ENCODE data around the gene QRFP. TPM values are rescaled to one million over a fixed set of nuclear protein-coding genes. Genes with fewer than 3 reads are reported as not detected.
"Not testable (repeated sequence)": the region's sequence is repeated elsewhere in the genome, so short reads cannot be mapped to it uniquely, and the experiment has no call there.

The QRFP gene
- total RNA-seq, 4 donors from 2014 or later: not detected

- peak; percentile 38 to 45 for DNase-seq (ENCODE audit: low spot score in 2 of 2)
- Histone ChIP-seq H3K9me3 (no peaks in the 10 kb centered on the region), H3K36me3 (peaks cover 46% of the 10 kb centered on the region), H3K27ac (no peak overlapping the region), H3K27me3 (no peaks in the 10 kb centered on the region), H3K4me1 (peaks cover 19% of the 10 kb centered on the region), H3K4me3 (no peak overlapping the region)
- TF ChIP-seq EP300 (IDR thresholded peaks at IDR 0.05): no peak
- TF ChIP-seq CTCF (IDR thresholded peaks at IDR 0.05): no peak
- TF ChIP-seq POLR2A (IDR thresholded peaks at IDR 0.05): no peak
- no peak for TF ChIP-seq POLR2AphosphoS5 (IDR thresholded peaks at IDR 0.05)
- 89% methylated on average over 9 of the region's 9 CpGs for WGBS
These were observed 41.8 kb downstream of the QRFP start for GRCh38 chr9:130854835-130855234.

- Histone ChIP-seq H3K27me3 (no peaks in the 10 kb centered on the region), H3K4me3 (no peak overlapping the region), H3K4me1 (peaks cover 19% of the 10 kb centered on the region), H3K27ac (no peak overlapping the region), H3K9me3 (no peaks in the 10 kb centered on the region), H3K36me3 (peaks cover 44% of the 10 kb centered on the region)
- 86% methylated on average over 8 of the region's 8 CpGs for WGBS
- peak in 1 of 2 donors; percentile 21 for DNase-seq (ENCODE audit: low spot score in 2 of 2)
- TF ChIP-seq CTCF (IDR thresholded peaks at IDR 0.05) (no peak), EP300 (IDR thresholded peaks at IDR 0.05) (no peak), POLR2A (IDR thresholded peaks at IDR 0.05) (no peak), POLR2AphosphoS5 (IDR thresholded peaks at IDR 0.05) (no peak)
These were observed 42.5 kb downstream of the QRFP start for GRCh38 chr9:130854092-130854491.

- H3K9me3 ChIP-seq: no peaks in the 10 kb centered on the region
- H3K4me1 ChIP-seq: peaks cover 19% of the 10 kb centered on the region
- no peaks in the 10 kb centered on the region for H3K27me3 ChIP-seq
- no peak overlapping the region for H3K27ac ChIP-seq
- H3K4me3 ChIP-seq: no peak overlapping the region
- TF ChIP-seq POLR2A (IDR thresholded peaks at IDR 0.05) (no peak), POLR2AphosphoS5 (IDR thresholded peaks at IDR 0.05) (no peak), EP300 (IDR thresholded peaks at IDR 0.05) (no peak), CTCF (IDR thresholded peaks at IDR 0.05) (no peak)
- peaks cover 39% of the 10 kb centered on the region for H3K36me3 ChIP-seq
- DNase-seq (ENCODE audit: low spot score in 2 of 2): peak; percentile 10 to 38
- WGBS: 82% methylated on average over 7 of the region's 7 CpGs
These were observed 43.8 kb downstream of the QRFP start for GRCh38 chr9:130852801-130853200.

GRCh38 chr9:130849356-130849755, 47.3 kb downstream of the QRFP start:
- no peaks in the 10 kb centered on the region for H3K27me3 ChIP-seq
- peaks cover 4% of the 10 kb centered on the region for H3K36me3 ChIP-seq
- H3K27ac ChIP-seq: no peak overlapping the region
- DNase-seq (ENCODE audit: low spot score in 2 of 2): peak in 1 of 2 donors; percentile 28
- H3K4me1 ChIP-seq: peaks cover 50% of the 10 kb centered on the region
- H3K9me3 ChIP-seq: no peaks in the 10 kb centered on the region
- TF ChIP-seq EP300 (IDR thresholded peaks at IDR 0.05) (no peak), POLR2AphosphoS5 (IDR thresholded peaks at IDR 0.05) (no peak), CTCF (IDR thresholded peaks at IDR 0.05) (no peak), POLR2A (IDR thresholded peaks at IDR 0.05) (no peak)
- no peak overlapping the region for H3K4me3 ChIP-seq
- 57% methylated on average over 9 of the region's 9 CpGs for WGBS

- H3K36me3 ChIP-seq, H3K4me3 ChIP-seq, H3K27me3 ChIP-seq, H3K9me3 ChIP-seq: not testable (repeated sequence)
- H3K27ac ChIP-seq: peak overlapping the region; percentile 91
- DNase-seq (ENCODE audit: low spot score in 2 of 2): peak in 1 of 2 donors; percentile 17
- WGBS: 91% methylated on average over 8 of the region's 8 CpGs
- H3K4me1 ChIP-seq: peaks cover 58% of the 10 kb centered on the region
These were observed 48.1 kb downstream of the QRFP start for GRCh38 chr9:130848514-130848913.

Data from suprapubic skin (tissue), 4 donors.